ENCODE measurements around the gene GPD1. TPM values are rescaled to one million over a fixed set of nuclear protein-coding genes. Genes with fewer than 3 reads are reported as not detected.
A peak's percentile ranks its signal among the peaks of the same experiment; 100 is the strongest.

GPD1 gene
- total RNA-seq (2012; rRNA removed), result 0.25 TPM in 1 of 2 replicates, not detected in the other

GRCh38 chr12:50103767-50104321 is at the start of gene GPD1:
Gene GPD1, plus strand, starts transcription at chr12:50104008. Its CDS starts 43 bp downstream, at chr12:50104051.
- Histone ChIP-seq H3K27me3 (ENCODE audit: control insufficient read depth, insufficient read depth, low read length) (peaks cover 4% of the 10 kb centered on the region), H3K4me2 (ENCODE audit: low read length) (peak within 1 kb of the TSS; percentile 40), H3K36me3 (ENCODE audit: insufficient read depth, low read length) (peaks cover 17% of the 10 kb centered on the region), H3K9ac (ENCODE audit: low read depth, low read length) (no peak within 1 kb of the TSS), H3K4me3 (ENCODE audit: low read length) (no peak within 1 kb of the TSS), H3K9me3 (replicated peaks; ENCODE audit: low read length) (no peaks in the 10 kb centered on the region), H3K4me1 (ENCODE audit: control insufficient read depth, insufficient read depth, low read length) (peaks cover 19% of the 10 kb centered on the region)

- peak overlapping the region; percentile 48 for H3K4me2 ChIP-seq (ENCODE audit: low read length)
- H3K36me3 ChIP-seq (ENCODE audit: insufficient read depth, low read length), result no peaks in the 10 kb centered on the region
- H3K4me1 ChIP-seq (ENCODE audit: control insufficient read depth, insufficient read depth, low read length), result peaks cover 6% of the 10 kb centered on the region
- H3K9ac ChIP-seq (ENCODE audit: low read depth, low read length), result no peak overlapping the region
- H3K9me3 ChIP-seq (replicated peaks; ENCODE audit: low read length), result no peaks in the 10 kb centered on the region
- H3K4me3 ChIP-seq (ENCODE audit: low read length), result no peak overlapping the region
- H3K27me3 ChIP-seq (ENCODE audit: control insufficient read depth, insufficient read depth, low read length), result peaks cover 56% of the 10 kb centered on the region
These were observed 47.8 kb upstream of the GPD1 start for GRCh38 chr12:50055831-50056638.

- no peaks in the 10 kb centered on the region for H3K36me3 ChIP-seq (ENCODE audit: insufficient read depth, low read length)
- no peaks in the 10 kb centered on the region for H3K9me3 ChIP-seq (replicated peaks; ENCODE audit: low read length)
- peaks cover 6% of the 10 kb centered on the region for H3K4me1 ChIP-seq (ENCODE audit: control insufficient read depth, insufficient read depth, low read length)
- no peak overlapping the region for H3K9ac ChIP-seq (ENCODE audit: low read depth, low read length)
- H3K27me3 ChIP-seq (ENCODE audit: control insufficient read depth, insufficient read depth, low read length), result peaks cover 56% of the 10 kb centered on the region
- peak overlapping the region; percentile 85 for H3K4me2 ChIP-seq (ENCODE audit: low read length)
- H3K4me3 ChIP-seq (ENCODE audit: low read length), result peak overlapping the region; percentile 73
These were observed 47.2 kb upstream of the GPD1 start for GRCh38 chr12:50056639-50056976.

- Histone ChIP-seq H3K9me3 (replicated peaks; ENCODE audit: low read length) (no peaks in the 10 kb centered on the region), H3K4me2 (ENCODE audit: low read length) (peak within 1 kb of the TSS; percentile 85), H3K9ac (ENCODE audit: low read depth, low read length) (peak within 1 kb of the TSS; percentile 54), H3K4me3 (ENCODE audit: low read length) (peak within 1 kb of the TSS; percentile 73), H3K27me3 (ENCODE audit: control insufficient read depth, insufficient read depth, low read length) (peaks cover 56% of the 10 kb centered on the region), H3K36me3 (ENCODE audit: insufficient read depth, low read length) (no peaks in the 10 kb centered on the region), H3K4me1 (ENCODE audit: control insufficient read depth, insufficient read depth, low read length) (peaks cover 6% of the 10 kb centered on the region)
These were observed 46.6 kb upstream of the GPD1 start, which contains the start of gene ASIC1 for GRCh38 chr12:50057000-50057841. Gene ASIC1, plus strand, starts transcription at chr12:50057596. Its CDS starts 1,171 bp downstream, at chr12:50058767.

- H3K4me2 ChIP-seq (ENCODE audit: low read length), result peak overlapping the region; percentile 85
- H3K9ac ChIP-seq (ENCODE audit: low read depth, low read length), result peak overlapping the region; percentile 54
- H3K4me1 ChIP-seq (ENCODE audit: control insufficient read depth, insufficient read depth, low read length), result peaks cover 6% of the 10 kb centered on the region
- no peaks in the 10 kb centered on the region for H3K36me3 ChIP-seq (ENCODE audit: insufficient read depth, low read length)
- H3K9me3 ChIP-seq (replicated peaks; ENCODE audit: low read length), result no peaks in the 10 kb centered on the region
- peaks cover 49% of the 10 kb centered on the region for H3K27me3 ChIP-seq (ENCODE audit: control insufficient read depth, insufficient read depth, low read length)
- peak overlapping the region; percentile 73 for H3K4me3 ChIP-seq (ENCODE audit: low read length)
These were observed 45.7 kb upstream of the GPD1 start for GRCh38 chr12:50057896-50058670.

- H3K36me3 ChIP-seq (ENCODE audit: insufficient read depth, low read length), result no peaks in the 10 kb centered on the region
- H3K4me2 ChIP-seq (ENCODE audit: low read length), result no peak overlapping the region
- no peaks in the 10 kb centered on the region for H3K9me3 ChIP-seq (replicated peaks; ENCODE audit: low read length)
- H3K4me1 ChIP-seq (ENCODE audit: control insufficient read depth, insufficient read depth, low read length), result peaks cover 6% of the 10 kb centered on the region
- no peak overlapping the region for H3K9ac ChIP-seq (ENCODE audit: low read depth, low read length)
- no peak overlapping the region for H3K4me3 ChIP-seq (ENCODE audit: low read length)
- peaks cover 46% of the 10 kb centered on the region for H3K27me3 ChIP-seq (ENCODE audit: control insufficient read depth, insufficient read depth, low read length)
These were observed 45.0 kb upstream of the GPD1 start for GRCh38 chr12:50058743-50059312.

- no peak overlapping the region for H3K4me3 ChIP-seq (ENCODE audit: low read length)
- no peak overlapping the region for H3K9ac ChIP-seq (ENCODE audit: low read depth, low read length)
- no peak overlapping the region for H3K4me2 ChIP-seq (ENCODE audit: low read length)
- no peaks in the 10 kb centered on the region for H3K36me3 ChIP-seq (ENCODE audit: insufficient read depth, low read length)
- peaks cover 6% of the 10 kb centered on the region for H3K4me1 ChIP-seq (ENCODE audit: control insufficient read depth, insufficient read depth, low read length)
- H3K9me3 ChIP-seq (replicated peaks; ENCODE audit: low read length), result no peaks in the 10 kb centered on the region
- peaks cover 50% of the 10 kb centered on the region for H3K27me3 ChIP-seq (ENCODE audit: control insufficient read depth, insufficient read depth, low read length)
These were observed 44.2 kb upstream of the GPD1 start for GRCh38 chr12:50059440-50060119.

GRCh38 chr12:50060120-50060468 is 43.7 kb upstream of the GPD1 start:
- no peaks in the 10 kb centered on the region for H3K36me3 ChIP-seq (ENCODE audit: insufficient read depth, low read length)
- H3K4me2 ChIP-seq (ENCODE audit: low read length), result no peak overlapping the region
- H3K4me3 ChIP-seq (ENCODE audit: low read length), result no peak overlapping the region
- no peaks in the 10 kb centered on the region for H3K9me3 ChIP-seq (replicated peaks; ENCODE audit: low read length)
- peaks cover 52% of the 10 kb centered on the region for H3K27me3 ChIP-seq (ENCODE audit: control insufficient read depth, insufficient read depth, low read length)
- no peak overlapping the region for H3K9ac ChIP-seq (ENCODE audit: low read depth, low read length)
- peaks cover 6% of the 10 kb centered on the region for H3K4me1 ChIP-seq (ENCODE audit: control insufficient read depth, insufficient read depth, low read length)

GRCh38 chr12:50061171-50061570 is 42.6 kb upstream of the GPD1 start:
- H3K9ac ChIP-seq (ENCODE audit: low read depth, low read length), result no peak overlapping the region
- peaks cover 51% of the 10 kb centered on the region for H3K27me3 ChIP-seq (ENCODE audit: control insufficient read depth, insufficient read depth, low read length)
- peaks cover 8% of the 10 kb centered on the region for H3K4me1 ChIP-seq (ENCODE audit: control insufficient read depth, insufficient read depth, low read length)

GRCh38 chr12:50061946-50062686 is 41.7 kb upstream of the GPD1 start:
- Histone ChIP-seq H3K27me3 (ENCODE audit: control insufficient read depth, insufficient read depth, low read length) (peaks cover 42% of the 10 kb centered on the region), H3K36me3 (ENCODE audit: insufficient read depth, low read length) (no peaks in the 10 kb centered on the region), H3K4me1 (ENCODE audit: control insufficient read depth, insufficient read depth, low read length) (peaks cover 12% of the 10 kb centered on the region), H3K4me2 (ENCODE audit: low read length) (no peak overlapping the region), H3K4me3 (ENCODE audit: low read length) (no peak overlapping the region), H3K9ac (ENCODE audit: low read depth, low read length) (no peak overlapping the region), H3K9me3 (replicated peaks; ENCODE audit: low read length) (no peaks in the 10 kb centered on the region)

More at GRCh38 chr12:50061171-50061570, 42.6 kb upstream of the GPD1 start:
- no peak overlapping the region for H3K4me3 ChIP-seq (ENCODE audit: low read length)
- H3K9me3 ChIP-seq (replicated peaks; ENCODE audit: low read length), result no peaks in the 10 kb centered on the region
- H3K4me2 ChIP-seq (ENCODE audit: low read length), result no peak overlapping the region
- no peaks in the 10 kb centered on the region for H3K36me3 ChIP-seq (ENCODE audit: insufficient read depth, low read length)
